PC-9 (cell line): Measurements from ENCODE around the gene ALK. TPM values are rescaled to one million over a fixed set of nuclear protein-coding genes. Genes with fewer than 3 reads are reported as not detected.

Source experiments
- BruUV-seq: library from RNA; stranded (reverse); fragments of 400-500 nt; replicated peaks from 2 replicates; lab custom pipeline; 2021; lab: Mats Ljungman, UMichigan
- CTCF ChIA-PET: fragments of 300-600 bp; sonication (Branson Sonifier 250); formaldehyde crosslinking; loops from one replicate; lab custom pipeline; 2022; ENCODE audit warnings: antibody characterized with exemption; lab: Charles Lee
- POLR2A ChIA-PET: fragments of 300-600 bp; sonication (Branson Sonifier 250); formaldehyde crosslinking; loops from one replicate; lab custom pipeline; 2022; ENCODE audit warnings: antibody characterized with exemption; ENCODE audit not compliant: unreplicated experiment; lab: Charles Lee
- DNase-seq, 2 experiments: peaks; one replicate each; pipeline versions ENCODE4 v3.0.0 to v3.0.0-alpha.2; 2015 to 2022; ENCODE audit warnings: mixed read lengths in 1 of 2
- H2AFZ ChIP-seq: fragments of 200-600 bp; sonication (generic); 2 replicates; pipeline ENCODE4 v1.8.1; 2017; ENCODE audit warnings: antibody characterized with exemption
- H3F3A ChIP-seq: fragments of 200-600 bp; sonication (generic); 2 replicates; pipeline ENCODE4 v1.8.1; 2017; ENCODE audit warnings: antibody characterized with exemption, mild to moderate bottlenecking, low read depth; ENCODE audit not compliant: insufficient read depth
- H3K27ac ChIP-seq: fragments of 200-600 bp; sonication (generic); 2 replicates; pipeline ENCODE4 v1.6.1; 2016; ENCODE audit warnings: mixed run types
- H3K27me3 ChIP-seq: fragments of 200-600 bp; sonication (generic); 2 replicates; pipeline ENCODE4 v1.6.1; 2016; ENCODE audit warnings: low read depth, mixed run types; ENCODE audit not compliant: insufficient read depth
- H3K36me3 ChIP-seq: fragments of 200-600 bp; sonication (generic); 2 replicates; pipeline ENCODE4 v1.6.1; 2016; ENCODE audit warnings: low read depth, mixed run types
- H3K4me1 ChIP-seq: fragments of 200-600 bp; sonication (generic); replicated peaks from 2 replicates; pipeline ENCODE4 v1.6.1; 2016; ENCODE audit warnings: mixed run types; ENCODE audit not compliant: insufficient read depth
- H3K4me2 ChIP-seq: fragments of 200-600 bp; sonication (generic); 2 replicates; pipeline ENCODE4 v1.6.1; 2017; ENCODE audit warnings: mixed run types
- H3K4me3 ChIP-seq: fragments of 200-600 bp; sonication (generic); 2 replicates; pipeline ENCODE4 v1.6.1; 2016; ENCODE audit warnings: mixed run types
- H3K79me2 ChIP-seq: fragments of 200-600 bp; sonication (generic); 2 replicates; pipeline ENCODE4 v1.6.1; 2017; ENCODE audit warnings: low read depth, mixed run types
- H3K9me2 ChIP-seq: fragments of 200-600 bp; sonication (generic); 2 replicates; pipeline ENCODE4 v1.8.1; 2017; ENCODE audit warnings: mild to moderate bottlenecking; ENCODE audit not compliant: insufficient read depth
- H3K9me3 ChIP-seq: fragments of 200-600 bp; sonication (generic); 2 replicates; pipeline ENCODE4 v1.8.1; 2016; ENCODE audit warnings: low read depth; ENCODE audit not compliant: insufficient read depth
- H4K20me1 ChIP-seq: fragments of 200-600 bp; sonication (generic); 2 replicates; pipeline ENCODE4 v1.8.1; 2017; ENCODE audit not compliant: insufficient read depth
- CTCF ChIP-seq: fragments of 200-600 bp; sonication (generic); conservative IDR thresholded peaks from 2 replicates; pipeline ENCODE4 v1.6.1; 2017; ENCODE audit warnings: mixed run types, antibody characterized with exemption, mild to moderate bottlenecking, moderate library complexity
- EZH2 ChIP-seq: fragments of 200-600 bp; sonication (generic); IDR thresholded peaks from 2 replicates; pipeline ENCODE4 v1.8.0; 2017; ENCODE audit warnings: antibody characterized with exemption, low read depth
- intact Hi-C: fragments of 100-400 bp; cut with micrococcal nuclease; formaldehyde crosslinking; loops from one replicate; pipeline ENCODE4 v1.10.0; 2022; ENCODE audit not compliant: unreplicated experiment
- total RNA-seq: library from RNA; stranded (reverse); gene quantifications from 2 replicates; pipeline ENCODE4 v1.2.3, GENCODE V29; 2021

ALK gene
- total RNA-seq, 1 experiment from 2014 or later, result not detected

DNA sequence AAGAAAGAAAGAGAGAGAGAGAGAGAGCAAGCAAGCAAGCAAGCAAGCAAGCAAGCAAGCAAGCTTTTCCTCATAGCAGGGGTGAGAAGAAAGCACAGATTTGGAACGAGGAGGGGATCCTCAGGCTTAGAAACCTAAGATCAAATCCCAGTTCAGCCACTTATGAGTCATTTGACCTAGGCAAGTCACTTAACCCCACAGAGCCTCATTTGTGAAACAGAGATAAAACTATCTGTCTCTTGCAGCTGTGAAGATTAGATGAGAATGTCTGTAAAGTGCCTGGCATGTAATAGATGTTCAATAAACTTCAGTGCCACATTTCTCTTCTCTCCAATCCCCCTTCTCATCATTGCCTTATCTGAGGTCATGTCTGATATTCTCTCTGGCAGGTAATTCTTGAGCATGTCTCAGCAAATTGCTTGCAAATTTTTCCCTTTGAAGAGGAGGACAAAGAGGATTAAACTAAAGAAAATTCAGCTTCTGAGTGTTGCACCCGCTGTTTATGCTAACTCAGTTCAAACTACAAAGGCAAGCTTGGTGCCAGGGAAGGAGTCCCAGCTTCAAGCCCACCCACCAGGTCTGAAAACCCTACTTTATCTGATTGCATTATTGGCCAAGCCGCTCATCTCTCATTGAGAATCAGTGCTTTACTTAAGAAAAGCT, 20.3 kb downstream of the ALK start:
- Histone ChIP-seq H3K4me3 (no peak overlapping the region), H3F3A (no peaks in the 10 kb centered on the region), H3K9me2 (no peaks in the 10 kb centered on the region), H3K36me3 (no peaks in the 10 kb centered on the region), H3K4me1 (no peaks in the 10 kb centered on the region), H2AFZ (no peak overlapping the region), H3K27ac (no peak overlapping the region), H4K20me1 (0 out of 2 replicates have a peak, but pooled peaks cover 5% of the 10 kb centered on the region), H3K4me2 (no peak overlapping the region), H3K79me2 (no peaks in the 10 kb centered on the region), H3K9me3 (no peaks in the 10 kb centered on the region), H3K27me3 (peaks cover 51% of the 10 kb centered on the region)
- no TSS peak for BruUV-seq
- CTCF ChIA-PET, result no interaction called here
- no peak for DNase-seq
- TF ChIP-seq EZH2 (no peak), CTCF (no peak)
- intact Hi-C loops, result no loop called here
- POLR2A ChIA-PET, result no interaction called here

DNA sequence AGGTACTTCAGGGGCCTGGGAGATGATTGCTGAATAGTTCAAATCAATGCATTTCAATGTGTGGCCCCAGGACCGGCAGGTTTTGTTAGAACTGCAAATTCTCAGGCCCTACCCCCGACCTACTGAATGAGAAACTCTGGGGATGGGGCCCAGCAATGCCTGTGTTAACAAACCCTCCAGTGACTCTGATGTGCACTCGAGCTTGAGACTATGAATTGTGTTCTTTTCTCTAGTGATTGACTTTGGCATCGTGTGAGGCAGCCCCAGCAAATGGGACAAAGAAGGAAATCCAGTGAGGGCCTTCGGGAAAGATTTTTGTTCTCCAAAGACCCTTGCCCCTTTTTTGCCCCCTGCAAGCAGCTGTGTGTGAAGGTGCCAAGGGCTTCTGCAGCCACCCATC, 22.4 kb downstream of the ALK start:
- no peaks in the 10 kb centered on the region for H3K4me1 ChIP-seq
- CTCF ChIA-PET, result interaction anchor here (0.6 kb wide), 1 partner anchor 147 kb away, joined by 10 read pairs; no protein-coding TSS in a partner anchor
- no peak for TF ChIP-seq EZH2
- TF ChIP-seq CTCF, result no peak
- H3K79me2 ChIP-seq, result no peaks in the 10 kb centered on the region
- DNase-seq, result no peak
- 0 out of 2 replicates have a peak, but pooled peaks cover 5% of the 10 kb centered on the region for H4K20me1 ChIP-seq
- no peak overlapping the region for H3K4me3 ChIP-seq
- peaks cover 50% of the 10 kb centered on the region for H3K27me3 ChIP-seq
- no peaks in the 10 kb centered on the region for H3K36me3 ChIP-seq
- no peaks in the 10 kb centered on the region for H3K9me2 ChIP-seq
- POLR2A ChIA-PET, result no interaction called here
- BruUV-seq, result no TSS peak
- H3K4me2 ChIP-seq, result no peak overlapping the region
- no peaks in the 10 kb centered on the region for H3K9me3 ChIP-seq
- intact Hi-C loops, result no loop called here
- no peaks in the 10 kb centered on the region for H3F3A ChIP-seq
- H2AFZ ChIP-seq, result no peak overlapping the region
- H3K27ac ChIP-seq, result no peak overlapping the region

GRCh38 chr2:29894822-29895614, 26.4 kb downstream of the ALK start:
- Histone ChIP-seq H3K4me2 (no peak overlapping the region), H2AFZ (no peak overlapping the region)

More at GRCh38 chr2:29894822-29895614, 26.4 kb downstream of the ALK start:
- H3K79me2 ChIP-seq, result no peaks in the 10 kb centered on the region
- H3K4me3 ChIP-seq, result no peak overlapping the region
- DNase-seq, result no peak
- BruUV-seq, result no TSS peak
- H3K27ac ChIP-seq, result no peak overlapping the region
- TF ChIP-seq EZH2, result no peak
- no peak for TF ChIP-seq CTCF
- H3K4me1 ChIP-seq, result no peaks in the 10 kb centered on the region
- intact Hi-C loops, result no loop called here
- no peaks in the 10 kb centered on the region for H3F3A ChIP-seq
- H3K9me3 ChIP-seq, result no peaks in the 10 kb centered on the region
- H3K9me2 ChIP-seq, result no peaks in the 10 kb centered on the region
- peaks cover 34% of the 10 kb centered on the region; the same call in 1 of the 2 replicates for H3K27me3 ChIP-seq
- H4K20me1 ChIP-seq, result no peaks in the 10 kb centered on the region
- H3K36me3 ChIP-seq, result no peaks in the 10 kb centered on the region
- ChIA-PET CTCF (no interaction called here), POLR2A (no interaction called here)
